Vagina (tissue), 2 donors: Measurements from ENCODE around the gene MUTYH. TPM values are rescaled to one million over a fixed set of nuclear protein-coding genes. Genes with fewer than 3 reads are reported as not detected.

Experiments
- DNase-seq, 2 donors: peaks; one replicate each; pipeline ENCODE4 v3.0.0-alpha.2; 2017; ENCODE audit errors: extremely low spot score in 2 of 2
- H3K27ac ChIP-seq: fragments of 200-600 bp; sonication (generic); one replicate; pipeline ENCODE4 v1.5.1; 2019
- H3K27me3 ChIP-seq: fragments of 200-600 bp; sonication (generic); one replicate; pipeline ENCODE4 v1.5.1; 2019
- H3K36me3 ChIP-seq, 2 donors: fragments of 200-600 bp; sonication (generic); one replicate each; pipeline ENCODE4 v1.5.1; 2017 to 2019
- H3K4me1 ChIP-seq: fragments of 200-600 bp; sonication (generic); one replicate; pipeline ENCODE4 v1.5.1; 2019
- H3K4me3 ChIP-seq, 2 donors: fragments of 200-600 bp; sonication (generic); 1 replicate in 1 of 2; 2 replicates in 1 of 2; pipeline ENCODE4 v1.5.1; 2016 to 2019
- H3K9me3 ChIP-seq: fragments of 200-600 bp; sonication (generic); one replicate; pipeline ENCODE4 v1.5.1; 2019
- POLR2A ChIP-seq, 2 donors: fragments of 450-650 bp; IDR thresholded peaks; one replicate each; pipeline ENCODE4 v1.6.1; 2017; ENCODE audit warnings: antibody characterized with exemption in 2 of 2, mild to moderate bottlenecking in 2 of 2, moderate library complexity in 2 of 2
- POLR2AphosphoS5 ChIP-seq, 2 donors: sonication (generic); formaldehyde crosslinking; IDR thresholded peaks; one replicate each; pipeline ENCODE4 v1.9.0; 2017; ENCODE audit warnings: antibody characterized with exemption in 2 of 2, mild to moderate bottlenecking in 2 of 2, low read depth in 1 of 2; ENCODE audit not compliant: insufficient read depth in 1 of 2
- intact Hi-C: fragments of 100-400 bp; cut with DNase I; formaldehyde crosslinking; loops from one replicate; pipeline ENCODE4 v1.15.1; 2023
- total RNA-seq: library from RNA; depleted of rRNA; stranded (reverse); fragments of >200 nt; gene quantifications from one replicate; pipeline ENCODE4 v1.2.3, GENCODE V29; 2016
- TF ChIP-seq, protein P1 (sequence below), 3 experiments: fragments of 450-650 bp in 2 of 3; fragments of 200-600 bp in 1 of 3; sonication (generic) in 1 of 3; IDR thresholded peaks; one replicate each; pipeline ENCODE4 v1.5.1; 2017 to 2019; ENCODE audit warnings: antibody characterized with exemption in 3 of 3, mild to moderate bottlenecking in 2 of 3, moderate library complexity in 2 of 3

MUTYH gene
- total RNA-seq, 1 donor from 2014 or later = 27.0 TPM

DNA sequence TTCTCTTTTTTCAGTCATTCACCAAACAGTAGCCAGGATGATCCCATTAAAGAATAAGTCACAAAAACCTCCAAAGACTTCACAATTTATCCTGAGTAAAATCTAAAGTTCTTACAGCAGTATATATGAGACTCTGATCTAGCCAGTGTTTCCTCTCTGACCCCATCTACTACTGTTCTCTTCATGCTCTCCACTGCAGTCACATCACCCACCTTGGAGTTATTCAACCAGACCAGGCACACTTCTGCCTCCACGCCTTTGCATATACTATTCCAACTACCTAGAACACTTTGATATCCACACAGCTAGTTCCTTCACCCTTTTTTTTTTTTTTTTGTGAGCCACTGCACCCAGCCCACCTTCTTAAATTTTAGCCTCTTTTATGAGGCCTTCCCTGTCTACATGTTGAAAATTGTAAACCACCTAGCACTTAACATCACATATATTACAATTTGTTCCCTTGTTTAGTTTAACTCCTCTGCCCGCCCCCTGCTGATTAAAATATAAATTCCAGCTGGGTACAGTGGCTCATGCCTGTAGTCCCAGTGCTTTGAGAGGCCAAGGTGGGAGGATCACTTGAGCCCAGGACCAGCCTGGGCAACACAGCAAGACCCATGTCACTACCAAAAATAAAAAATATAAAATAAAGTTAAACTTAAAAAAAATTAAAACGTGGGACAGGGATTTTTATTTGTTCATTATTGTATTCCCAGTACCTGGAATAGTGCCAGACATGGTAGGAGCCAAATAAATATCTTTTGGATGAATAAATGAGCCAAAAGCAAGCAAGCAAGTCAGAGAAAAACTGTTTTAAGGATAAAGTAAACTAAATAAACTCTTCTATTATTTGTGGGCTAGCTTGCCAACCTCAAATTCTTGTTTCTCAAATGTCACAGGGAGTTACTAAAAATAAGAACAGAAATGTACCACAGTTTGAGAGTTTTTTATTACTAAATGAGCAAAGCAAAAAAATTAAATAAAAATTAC is 35.2 kb upstream of the MUTYH start:
- H3K27ac ChIP-seq = no peak overlapping the region

DNA sequence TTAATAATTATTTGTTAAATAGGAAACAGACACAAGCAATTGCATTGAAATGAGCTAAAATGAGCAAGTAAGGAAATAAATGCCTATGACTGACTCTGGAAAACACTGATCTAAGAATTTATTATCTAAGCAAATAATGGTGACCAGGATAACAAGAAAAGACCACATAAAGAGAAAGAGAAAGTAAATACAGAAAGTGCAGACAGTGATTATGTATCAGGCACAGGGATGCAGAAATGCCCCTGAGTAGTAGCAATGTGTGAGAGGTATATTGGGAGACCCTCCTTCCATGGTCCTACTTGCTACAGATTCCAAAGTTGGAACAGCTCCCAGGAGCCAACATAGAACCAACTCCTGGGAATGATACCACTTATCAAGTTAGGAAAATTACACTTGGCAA is 33.3 kb upstream of the MUTYH start:
- H3K27me3 ChIP-seq = no peaks in the 10 kb centered on the region
- H3K9me3 ChIP-seq = no peaks in the 10 kb centered on the region
- DNase-seq = no peak
- H3K4me1 ChIP-seq = peaks cover 4% of the 10 kb centered on the region
- intact Hi-C loops = no loop called here
- H3K27ac ChIP-seq = no peak overlapping the region
- no peak for TF ChIP-seq POLR2AphosphoS5 (IDR thresholded peaks at IDR 0.05; ENCODE audit: insufficient read depth in 1 of 2, low read depth in 1 of 2)
- TF ChIP-seq, protein P1, sequence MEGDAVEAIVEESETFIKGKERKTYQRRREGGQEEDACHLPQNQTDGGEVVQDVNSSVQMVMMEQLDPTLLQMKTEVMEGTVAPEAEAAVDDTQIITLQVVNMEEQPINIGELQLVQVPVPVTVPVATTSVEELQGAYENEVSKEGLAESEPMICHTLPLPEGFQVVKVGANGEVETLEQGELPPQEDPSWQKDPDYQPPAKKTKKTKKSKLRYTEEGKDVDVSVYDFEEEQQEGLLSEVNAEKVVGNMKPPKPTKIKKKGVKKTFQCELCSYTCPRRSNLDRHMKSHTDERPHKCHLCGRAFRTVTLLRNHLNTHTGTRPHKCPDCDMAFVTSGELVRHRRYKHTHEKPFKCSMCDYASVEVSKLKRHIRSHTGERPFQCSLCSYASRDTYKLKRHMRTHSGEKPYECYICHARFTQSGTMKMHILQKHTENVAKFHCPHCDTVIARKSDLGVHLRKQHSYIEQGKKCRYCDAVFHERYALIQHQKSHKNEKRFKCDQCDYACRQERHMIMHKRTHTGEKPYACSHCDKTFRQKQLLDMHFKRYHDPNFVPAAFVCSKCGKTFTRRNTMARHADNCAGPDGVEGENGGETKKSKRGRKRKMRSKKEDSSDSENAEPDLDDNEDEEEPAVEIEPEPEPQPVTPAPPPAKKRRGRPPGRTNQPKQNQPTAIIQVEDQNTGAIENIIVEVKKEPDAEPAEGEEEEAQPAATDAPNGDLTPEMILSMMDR (IDR thresholded peaks at IDR 0.05) = no peak
- no peak for TF ChIP-seq POLR2A (IDR thresholded peaks at IDR 0.05)
- H3K4me3 ChIP-seq = no peak overlapping the region
- H3K36me3 ChIP-seq = no peaks in the 10 kb centered on the region

More for the DNA sequence above, 35.2 kb upstream of the MUTYH start:
- no peak for DNase-seq
- H3K27me3 ChIP-seq = no peaks in the 10 kb centered on the region
- no peaks in the 10 kb centered on the region for H3K36me3 ChIP-seq
- intact Hi-C loops = no loop called here
- TF ChIP-seq POLR2A (IDR thresholded peaks at IDR 0.05) (no peak), POLR2AphosphoS5 (IDR thresholded peaks at IDR 0.05; ENCODE audit: insufficient read depth in 1 of 2, low read depth in 1 of 2) (no peak)
- TF ChIP-seq, protein P1 (IDR thresholded peaks at IDR 0.05) = no peak
- no peaks in the 10 kb centered on the region for H3K9me3 ChIP-seq
- no peak overlapping the region for H3K4me3 ChIP-seq
- peaks cover 4% of the 10 kb centered on the region for H3K4me1 ChIP-seq

DNA sequence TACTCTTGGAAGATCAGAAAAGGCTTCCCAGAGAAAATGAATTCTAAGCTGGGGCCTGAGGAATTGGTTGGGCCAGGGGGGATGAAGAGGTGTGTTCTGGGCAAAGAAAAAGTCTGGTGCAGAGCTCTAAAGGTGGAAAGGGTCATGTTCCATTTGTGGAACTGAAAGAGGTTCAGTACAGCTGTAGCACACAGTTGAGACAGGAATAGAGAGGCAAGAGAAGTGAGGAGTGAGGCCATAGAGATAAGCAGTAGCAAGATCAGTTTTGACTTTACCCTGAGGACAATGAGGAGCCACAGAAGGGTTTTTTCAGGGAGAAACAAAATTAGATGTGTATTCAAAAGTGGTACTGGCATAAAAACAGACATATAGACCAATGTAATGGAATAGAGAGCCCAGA is 30.3 kb upstream of the MUTYH start:
- Histone ChIP-seq H3K4me1 (peaks cover 4% of the 10 kb centered on the region), H3K36me3 (no peaks in the 10 kb centered on the region), H3K27ac (no peak overlapping the region), H3K9me3 (no peaks in the 10 kb centered on the region), H3K4me3 (no peak overlapping the region), H3K27me3 (no peaks in the 10 kb centered on the region)
- TF ChIP-seq POLR2A (IDR thresholded peaks at IDR 0.05) (no peak), POLR2AphosphoS5 (IDR thresholded peaks at IDR 0.05; ENCODE audit: insufficient read depth in 1 of 2, low read depth in 1 of 2) (no peak)
- TF ChIP-seq, protein P1 (IDR thresholded peaks at IDR 0.05) = no peak
- no peak for DNase-seq
- intact Hi-C loops = no loop called here

DNA sequence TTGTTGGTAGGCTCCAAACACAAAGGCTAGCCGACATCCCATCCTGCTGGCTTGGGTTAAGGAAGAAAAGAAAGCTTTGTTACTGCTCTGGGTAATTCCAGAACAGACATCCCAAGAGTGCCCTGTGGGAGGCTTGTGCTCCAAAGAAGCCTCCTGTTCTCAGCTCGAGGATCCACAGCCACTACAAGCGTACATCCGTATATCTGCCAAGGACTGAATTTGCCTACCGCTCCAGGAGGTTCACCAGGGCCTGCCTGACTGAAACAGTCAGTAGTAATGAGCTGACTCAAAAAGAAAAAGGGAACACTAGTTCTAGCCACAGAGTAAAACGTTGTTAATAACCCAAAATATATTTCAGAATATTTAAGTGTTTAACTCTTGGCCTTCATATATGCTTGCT is 24.8 kb upstream of the MUTYH start:
- DNase-seq = no peak
- no peaks in the 10 kb centered on the region for H3K9me3 ChIP-seq
- H3K27me3 ChIP-seq = no peaks in the 10 kb centered on the region
- peaks cover 11% of the 10 kb centered on the region for H3K4me1 ChIP-seq
- intact Hi-C loops = loop anchor here (10.0 kb wide), 1 partner anchor 200 kb away; no protein-coding TSS in a partner anchor
- TF ChIP-seq POLR2A (IDR thresholded peaks at IDR 0.05) (no peak), POLR2AphosphoS5 (IDR thresholded peaks at IDR 0.05; ENCODE audit: insufficient read depth in 1 of 2, low read depth in 1 of 2) (no peak)
- TF ChIP-seq, protein P1 (IDR thresholded peaks at IDR 0.05) = no peak
- H3K36me3 ChIP-seq = no peaks in the 10 kb centered on the region
- H3K27ac ChIP-seq = no peak overlapping the region
- H3K4me3 ChIP-seq = no peak overlapping the region

DNA sequence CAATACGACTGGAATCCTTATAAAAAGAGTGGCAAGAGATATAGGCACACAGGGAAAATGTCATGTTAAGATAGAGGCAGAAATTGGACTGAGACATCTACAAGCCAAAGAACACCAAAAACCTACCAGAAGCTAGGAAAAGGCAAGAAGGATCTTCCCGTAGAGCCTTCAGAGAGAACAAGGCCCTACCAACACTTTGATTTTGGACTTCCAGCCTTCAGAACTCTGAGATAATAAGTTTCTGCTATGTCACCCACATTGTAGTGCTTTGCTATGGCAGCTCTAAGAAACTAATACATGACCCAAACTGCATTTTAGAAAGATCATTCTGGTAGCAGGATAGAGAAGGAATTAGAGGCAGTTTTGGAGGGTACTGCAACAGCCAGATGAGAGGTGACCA is 24.1 kb upstream of the MUTYH start:
- Histone ChIP-seq H3K27me3 (no peaks in the 10 kb centered on the region), H3K9me3 (no peaks in the 10 kb centered on the region), H3K4me3 (no peak overlapping the region), H3K27ac (no peak overlapping the region), H3K36me3 (no peaks in the 10 kb centered on the region), H3K4me1 (peaks cover 13% of the 10 kb centered on the region)
- DNase-seq = no peak
- TF ChIP-seq POLR2AphosphoS5 (IDR thresholded peaks at IDR 0.05; ENCODE audit: insufficient read depth in 1 of 2, low read depth in 1 of 2) = no peak
- intact Hi-C loops = loop anchor here (5.0 to 10.0 kb wide), 2 partner anchors 128 to 201 kb away; partner anchors contain the start of gene TESK2
